OCI-LY3 (cell line): ENCODE measurements around the gene KIF23.

Experiments used
- CTCF ChIP-seq: fragments of 200-600, 300-600 bp; sonication (generic); IDR thresholded peaks from 2 replicates; pipeline ENCODE4 v1.5.1; 2014; ENCODE audit warnings: antibody characterized with exemption, low read length, low read depth
- EZH2phosphoT487 ChIP-seq: fragments of 200-600 bp; shearing (Covaris generic); IDR thresholded peaks from 2 replicates; pipeline ENCODE4 v1.6.1; 2018; ENCODE audit warnings: antibody characterized with exemption, mixed run types, low read depth

- TF ChIP-seq CTCF: no peak
- no peak for TF ChIP-seq EZH2phosphoT487
Observed at GRCh38 chr15:69460481-69460880, 46.3 kb downstream of the KIF23 start.
